ENCODE measurements around the gene GAD2.

Gene GAD2

DNA sequence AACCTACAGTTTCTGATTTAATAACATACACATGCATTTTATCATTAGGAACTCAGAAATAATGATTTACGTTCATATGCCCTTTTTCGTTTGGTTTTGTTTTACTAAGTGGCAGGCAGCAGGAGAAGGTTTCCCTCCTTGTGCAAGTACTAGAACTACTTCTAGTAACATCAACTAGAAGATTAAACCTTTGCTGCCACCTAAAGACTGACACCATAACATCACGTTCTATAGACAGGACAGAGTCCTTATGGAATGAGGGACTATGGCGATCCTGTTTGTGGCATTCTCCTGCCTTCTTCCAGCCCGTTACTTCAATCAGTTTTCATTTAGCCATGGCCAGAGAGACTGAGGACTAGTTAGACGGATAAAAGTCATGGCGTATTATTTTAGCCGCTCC is 53.2 kb downstream of the GAD2 start:
- H3K4me1 ChIP-seq (ENCODE audit: low read depth, poor library complexity, severe bottlenecking), result no peaks in the 10 kb centered on the region
- H2AFZ ChIP-seq (ENCODE audit: low read depth), result no peak overlapping the region
- H3K27ac ChIP-seq, result no peak overlapping the region
- H3K4me2 ChIP-seq, result no peak overlapping the region
- H3K4me3 ChIP-seq (IDR thresholded peaks at IDR 0.05; ENCODE audit: insufficient read depth, low read depth, low read length), result no peak overlapping the region
- H3K9ac ChIP-seq, result no peak overlapping the region
- TF ChIP-seq, protein P1, sequence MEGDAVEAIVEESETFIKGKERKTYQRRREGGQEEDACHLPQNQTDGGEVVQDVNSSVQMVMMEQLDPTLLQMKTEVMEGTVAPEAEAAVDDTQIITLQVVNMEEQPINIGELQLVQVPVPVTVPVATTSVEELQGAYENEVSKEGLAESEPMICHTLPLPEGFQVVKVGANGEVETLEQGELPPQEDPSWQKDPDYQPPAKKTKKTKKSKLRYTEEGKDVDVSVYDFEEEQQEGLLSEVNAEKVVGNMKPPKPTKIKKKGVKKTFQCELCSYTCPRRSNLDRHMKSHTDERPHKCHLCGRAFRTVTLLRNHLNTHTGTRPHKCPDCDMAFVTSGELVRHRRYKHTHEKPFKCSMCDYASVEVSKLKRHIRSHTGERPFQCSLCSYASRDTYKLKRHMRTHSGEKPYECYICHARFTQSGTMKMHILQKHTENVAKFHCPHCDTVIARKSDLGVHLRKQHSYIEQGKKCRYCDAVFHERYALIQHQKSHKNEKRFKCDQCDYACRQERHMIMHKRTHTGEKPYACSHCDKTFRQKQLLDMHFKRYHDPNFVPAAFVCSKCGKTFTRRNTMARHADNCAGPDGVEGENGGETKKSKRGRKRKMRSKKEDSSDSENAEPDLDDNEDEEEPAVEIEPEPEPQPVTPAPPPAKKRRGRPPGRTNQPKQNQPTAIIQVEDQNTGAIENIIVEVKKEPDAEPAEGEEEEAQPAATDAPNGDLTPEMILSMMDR (conservative IDR thresholded peaks at IDR 0.05; ENCODE audit: low read depth, low read length), result peak; percentile 56
- no peaks in the 10 kb centered on the region for H3K36me3 ChIP-seq (ENCODE audit: insufficient read depth)
- no peaks in the 10 kb centered on the region for H3K27me3 ChIP-seq (ENCODE audit: insufficient read depth, low read depth)
- H3K79me2 ChIP-seq (ENCODE audit: insufficient read depth, low read depth), result no peaks in the 10 kb centered on the region
- no peaks in the 10 kb centered on the region for H4K20me1 ChIP-seq (ENCODE audit: insufficient read depth)

DNA sequence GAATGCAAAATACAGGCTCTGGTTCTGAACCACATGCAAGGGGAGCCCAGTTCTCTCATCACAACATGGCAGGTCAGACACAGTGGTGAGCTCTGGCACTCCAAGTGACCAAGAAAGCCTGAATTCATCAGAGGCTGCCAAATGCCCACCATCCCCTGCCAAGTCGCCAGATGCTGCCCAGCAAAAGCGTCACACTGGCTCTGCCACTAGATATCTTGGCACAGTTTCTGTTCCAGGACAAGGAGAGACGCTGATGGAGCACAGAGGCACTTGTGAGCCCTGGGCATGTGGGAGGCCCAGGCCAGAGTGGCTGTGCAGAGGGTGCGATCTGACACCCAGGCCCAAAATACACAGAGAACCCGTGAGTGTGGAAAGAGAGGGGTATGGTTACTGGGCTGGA is 57.8 kb downstream of the GAD2 start:
- H3K9ac ChIP-seq, result no peak overlapping the region
- no peak overlapping the region for H3K4me2 ChIP-seq
- TF ChIP-seq, protein P1 (conservative IDR thresholded peaks at IDR 0.05; ENCODE audit: low read depth, low read length), result no peak
- no peaks in the 10 kb centered on the region for H3K4me1 ChIP-seq (ENCODE audit: low read depth, poor library complexity, severe bottlenecking)
- no peak overlapping the region for H2AFZ ChIP-seq (ENCODE audit: low read depth)
- no peak overlapping the region for H3K27ac ChIP-seq
- H3K79me2 ChIP-seq (ENCODE audit: insufficient read depth, low read depth), result no peaks in the 10 kb centered on the region
- no peaks in the 10 kb centered on the region for H4K20me1 ChIP-seq (ENCODE audit: insufficient read depth)
- no peak overlapping the region for H3K4me3 ChIP-seq (IDR thresholded peaks at IDR 0.05; ENCODE audit: insufficient read depth, low read depth, low read length)
- H3K27me3 ChIP-seq (ENCODE audit: insufficient read depth, low read depth), result no peaks in the 10 kb centered on the region
- H3K36me3 ChIP-seq (ENCODE audit: insufficient read depth), result no peaks in the 10 kb centered on the region

DNA sequence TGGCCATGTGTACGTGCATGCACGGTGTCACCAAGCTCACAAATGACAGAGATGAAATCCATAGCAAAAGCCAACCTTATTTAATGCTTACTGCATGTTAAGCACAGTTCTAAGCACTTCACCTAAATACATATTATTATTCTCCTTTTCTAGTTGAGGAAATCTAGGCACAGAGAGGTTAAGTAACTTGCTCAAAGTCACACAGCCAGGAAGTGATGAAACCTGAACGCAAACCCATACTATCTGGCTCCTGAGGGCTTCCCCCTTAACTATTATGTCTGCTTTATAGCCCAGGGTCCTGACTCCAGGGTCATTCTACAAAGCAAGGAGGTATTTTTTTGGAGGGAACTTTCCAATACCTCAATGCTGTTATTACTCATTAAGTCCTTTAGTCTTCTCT is 61.7 kb downstream of the GAD2 start:
- Histone ChIP-seq H3K79me2 (ENCODE audit: insufficient read depth, low read depth) (no peaks in the 10 kb centered on the region), H3K4me2 (no peak overlapping the region), H3K36me3 (ENCODE audit: insufficient read depth) (no peaks in the 10 kb centered on the region), H3K4me1 (ENCODE audit: low read depth, poor library complexity, severe bottlenecking) (no peaks in the 10 kb centered on the region), H4K20me1 (ENCODE audit: insufficient read depth) (no peaks in the 10 kb centered on the region), H3K4me3 (IDR thresholded peaks at IDR 0.05; ENCODE audit: insufficient read depth, low read depth, low read length) (no peak overlapping the region), H3K27ac (no peak overlapping the region), H3K27me3 (ENCODE audit: insufficient read depth, low read depth) (no peaks in the 10 kb centered on the region), H3K9ac (no peak overlapping the region), H2AFZ (ENCODE audit: low read depth) (no peak overlapping the region)
- TF ChIP-seq, protein P1 (conservative IDR thresholded peaks at IDR 0.05; ENCODE audit: low read depth, low read length), result no peak

DNA sequence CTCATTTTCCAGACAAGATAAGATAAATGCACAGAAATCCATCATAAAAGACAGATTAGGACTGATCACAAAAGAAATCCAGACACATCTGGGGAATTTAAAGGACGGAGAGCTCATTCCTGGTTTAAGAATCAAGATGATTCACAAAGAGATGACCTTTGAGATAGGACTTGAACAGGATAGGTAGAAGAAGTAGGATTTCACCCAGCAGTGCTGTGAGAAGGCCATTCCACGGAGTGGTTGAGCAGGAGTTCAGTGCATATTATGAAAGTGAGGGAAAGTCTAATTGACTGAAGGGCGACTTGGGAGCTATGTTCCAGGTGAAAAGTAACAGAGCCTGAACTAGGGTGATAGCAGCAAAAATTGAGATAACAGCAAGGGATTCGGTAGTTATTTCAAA is 73.7 kb downstream of the GAD2 start:
- H3K27me3 ChIP-seq (ENCODE audit: insufficient read depth, low read depth), result no peaks in the 10 kb centered on the region
- TF ChIP-seq, protein P1 (conservative IDR thresholded peaks at IDR 0.05; ENCODE audit: low read depth, low read length), result no peak
- no peaks in the 10 kb centered on the region for H3K4me1 ChIP-seq (ENCODE audit: low read depth, poor library complexity, severe bottlenecking)
- H3K27ac ChIP-seq, result no peak overlapping the region
- H3K36me3 ChIP-seq (ENCODE audit: insufficient read depth), result no peaks in the 10 kb centered on the region
- no peak overlapping the region for H3K4me3 ChIP-seq (IDR thresholded peaks at IDR 0.05; ENCODE audit: insufficient read depth, low read depth, low read length)
- no peaks in the 10 kb centered on the region for H3K79me2 ChIP-seq (ENCODE audit: insufficient read depth, low read depth)
- H4K20me1 ChIP-seq (ENCODE audit: insufficient read depth), result no peaks in the 10 kb centered on the region
- no peak overlapping the region for H2AFZ ChIP-seq (ENCODE audit: low read depth)
- no peak overlapping the region for H3K4me2 ChIP-seq
- H3K9ac ChIP-seq, result no peak overlapping the region
